Right hindlimb (tissue), 1 donor: Measurements from ENCODE around the gene SNRPF.
"Not testable (repeated sequence)": the region's sequence is repeated elsewhere in the genome, so short reads cannot be mapped to it uniquely, and the experiment has no call there.

Experiments
- DNase-seq: peaks from one replicate; pipeline ENCODE4 v3.0.0-alpha.2; 2018

SNRPF gene

GRCh38 chr12:95858451-95859343, at the start of gene SNRPF:
Gene SNRPF, plus strand, starts transcription at chr12:95858952. Its CDS starts 122 bp downstream, at chr12:95859074.
- peak; percentile 97 for DNase-seq

DNA sequence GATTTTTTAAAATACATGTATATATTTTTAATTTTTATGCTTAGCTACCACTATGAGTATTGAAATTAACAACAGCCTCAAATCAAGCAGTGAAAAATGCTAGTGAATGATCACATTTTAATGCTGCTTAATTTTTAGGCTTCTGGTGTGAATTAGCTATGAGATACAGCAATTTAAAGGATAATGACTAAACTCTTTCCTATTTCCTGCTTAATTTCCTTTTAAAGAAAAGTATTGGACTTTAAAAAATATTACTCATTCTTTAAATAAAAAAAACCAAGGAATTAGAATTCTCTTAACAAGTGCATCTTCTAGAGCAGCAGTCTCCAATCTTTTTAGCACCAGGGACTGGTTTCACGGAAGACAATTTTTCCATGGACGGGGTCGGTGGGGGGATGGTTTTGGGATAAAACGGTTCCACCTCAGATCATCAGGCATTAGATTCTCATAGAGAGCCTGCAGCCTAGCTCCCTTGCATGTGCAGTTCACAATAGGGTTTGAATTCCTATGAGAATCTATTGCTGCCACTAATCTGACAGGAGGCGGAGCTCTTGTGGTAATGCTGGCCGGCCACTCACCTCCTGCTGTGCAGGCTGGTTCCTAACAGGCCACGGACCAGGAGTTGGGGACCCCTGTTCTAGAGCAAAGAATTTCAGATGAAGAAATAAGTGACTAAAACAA, 49.6 kb upstream of the SNRPF start:
- DNase-seq, result no peak

DNA sequence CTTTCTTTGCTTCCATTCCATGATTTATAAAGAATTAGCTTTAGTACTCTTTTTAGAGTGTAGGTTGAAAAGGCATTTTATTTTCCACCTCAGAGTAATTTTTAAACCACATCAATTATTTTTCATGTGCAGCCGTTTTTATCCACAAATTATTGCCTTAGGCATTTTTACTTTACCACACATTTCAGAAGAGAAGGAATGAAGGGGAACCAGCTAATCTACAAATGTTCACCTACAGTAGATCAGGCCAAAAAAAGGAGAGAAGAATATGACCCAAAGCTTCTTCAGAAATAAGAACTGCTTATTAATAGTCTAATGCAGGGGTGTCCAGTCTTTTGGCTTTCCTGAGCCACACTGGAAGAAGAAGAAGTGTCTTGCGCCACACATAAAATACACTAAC, 48.3 kb upstream of the SNRPF start:
- DNase-seq, result no peak

DNA sequence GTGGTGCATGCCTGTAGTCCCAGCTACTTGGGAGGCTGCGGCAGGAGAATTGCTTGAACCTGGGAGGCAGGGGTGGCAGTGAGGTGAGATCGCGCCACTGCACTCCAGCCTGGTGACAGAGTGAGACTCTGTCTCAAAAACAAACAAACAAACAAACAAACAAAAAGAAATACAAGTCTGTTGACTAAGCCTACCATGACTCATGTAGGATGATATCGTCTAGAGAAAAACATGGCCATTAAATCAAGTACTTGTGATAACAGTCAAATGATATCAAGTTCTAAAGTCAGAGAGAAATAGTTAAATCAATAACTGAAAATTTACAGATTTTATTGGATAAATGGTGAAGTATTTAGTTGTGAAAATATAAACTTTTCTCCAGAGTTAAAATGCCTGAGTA, 46.6 kb upstream of the SNRPF start:
- DNase-seq, result not testable (repeated sequence)

DNA sequence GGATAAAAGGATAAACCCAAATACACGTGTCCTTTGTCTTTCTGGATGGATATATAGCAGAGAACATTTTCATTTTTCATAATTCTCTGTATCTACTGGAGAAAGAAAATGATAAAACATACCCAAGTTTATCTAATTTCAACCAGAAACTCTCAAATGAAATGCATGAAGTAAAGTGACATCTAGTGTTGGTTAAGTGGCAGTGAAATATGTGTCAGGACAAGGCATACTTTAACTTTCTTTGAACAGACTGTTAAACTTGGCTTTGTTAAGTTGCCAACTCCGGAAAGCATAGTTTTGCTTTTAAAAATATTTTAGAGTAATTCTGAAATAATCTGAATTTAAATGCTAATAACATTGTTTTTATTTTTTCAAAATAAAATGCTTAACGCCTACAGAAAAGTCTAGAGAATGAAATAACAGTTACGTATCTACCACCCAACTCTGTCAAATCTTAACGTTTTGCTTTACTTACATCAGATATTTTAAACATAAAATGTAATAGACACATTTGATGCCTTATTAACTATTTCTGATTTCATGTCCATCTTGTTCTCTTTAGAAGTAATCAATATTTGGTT, 43.0 kb upstream of the SNRPF start:
- no peak for DNase-seq

GRCh38 chr12:95820096-95820703, 38.6 kb upstream of the SNRPF start:
- DNase-seq, result no peak

DNA sequence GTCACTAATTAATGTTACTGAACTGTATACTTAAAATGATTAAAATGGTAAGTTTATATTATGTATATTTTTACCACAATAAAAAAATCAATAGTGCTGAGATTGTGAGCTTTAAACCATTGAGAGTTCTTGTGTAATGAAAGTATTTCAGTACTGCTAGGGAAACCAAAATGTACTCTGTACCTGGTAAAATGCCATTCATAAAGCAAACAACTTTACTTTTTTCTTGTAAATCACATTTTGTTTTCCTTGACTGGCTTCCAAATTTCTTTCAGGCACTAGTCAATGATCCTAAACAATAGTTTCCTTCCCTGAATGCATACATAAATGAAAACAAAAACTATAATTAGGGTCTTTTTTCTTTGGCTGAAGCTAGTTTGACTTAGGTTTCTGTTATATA, 29.4 kb upstream of the SNRPF start:
- no peak for DNase-seq

DNA sequence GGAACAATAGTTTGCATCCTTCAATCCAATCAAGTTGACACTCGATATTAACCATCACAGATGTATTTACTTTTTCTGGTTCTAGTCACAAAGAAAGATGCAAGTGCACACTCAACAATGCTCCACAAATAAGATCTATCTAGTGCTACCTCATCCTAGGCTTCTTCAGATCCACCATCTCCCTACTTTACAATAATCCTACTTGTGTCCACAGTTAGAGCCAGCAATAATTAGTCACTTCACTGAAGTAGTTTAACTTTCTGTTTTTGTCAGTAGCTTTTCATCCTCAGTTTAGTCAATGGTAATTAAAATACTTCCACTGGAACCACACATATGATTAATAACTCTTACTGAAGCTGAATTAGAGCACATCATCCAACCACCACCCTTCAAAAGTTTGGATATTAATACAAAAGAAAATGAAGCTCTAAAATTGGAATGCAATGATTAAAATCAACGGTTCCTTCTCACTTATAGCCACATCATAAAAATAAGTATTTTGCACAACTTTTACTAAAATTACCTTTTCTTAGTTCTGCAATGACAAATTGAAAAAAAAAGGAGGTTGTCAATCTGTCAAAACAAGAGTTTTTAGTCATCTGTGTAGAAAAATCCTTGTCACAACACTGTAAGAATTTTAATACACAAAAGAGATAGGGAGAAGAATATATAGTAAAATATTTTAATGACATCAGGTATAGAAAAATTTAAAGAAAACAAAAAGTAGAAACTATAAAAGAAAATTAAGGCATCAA, 28.2 kb upstream of the SNRPF start:
- DNase-seq, result no peak

- DNase-seq, result no peak
Measured at GRCh38 chr12:95834572-95834971, 24.2 kb upstream of the SNRPF start.

- no peak for DNase-seq
Measured at GRCh38 chr12:95836185-95836609, 22.6 kb upstream of the SNRPF start.

GRCh38 chr12:95836630-95837239, 22.0 kb upstream of the SNRPF start:
- no peak for DNase-seq

- DNase-seq, result no peak
Measured at GRCh38 chr12:95837240-95838038, 21.3 kb upstream of the SNRPF start.

GRCh38 chr12:95838125-95838524, 20.6 kb upstream of the SNRPF start:
- peak; percentile 33 for DNase-seq

GRCh38 chr12:95842426-95842825, 16.3 kb upstream of the SNRPF start:
- DNase-seq, result not testable (repeated sequence)

DNA sequence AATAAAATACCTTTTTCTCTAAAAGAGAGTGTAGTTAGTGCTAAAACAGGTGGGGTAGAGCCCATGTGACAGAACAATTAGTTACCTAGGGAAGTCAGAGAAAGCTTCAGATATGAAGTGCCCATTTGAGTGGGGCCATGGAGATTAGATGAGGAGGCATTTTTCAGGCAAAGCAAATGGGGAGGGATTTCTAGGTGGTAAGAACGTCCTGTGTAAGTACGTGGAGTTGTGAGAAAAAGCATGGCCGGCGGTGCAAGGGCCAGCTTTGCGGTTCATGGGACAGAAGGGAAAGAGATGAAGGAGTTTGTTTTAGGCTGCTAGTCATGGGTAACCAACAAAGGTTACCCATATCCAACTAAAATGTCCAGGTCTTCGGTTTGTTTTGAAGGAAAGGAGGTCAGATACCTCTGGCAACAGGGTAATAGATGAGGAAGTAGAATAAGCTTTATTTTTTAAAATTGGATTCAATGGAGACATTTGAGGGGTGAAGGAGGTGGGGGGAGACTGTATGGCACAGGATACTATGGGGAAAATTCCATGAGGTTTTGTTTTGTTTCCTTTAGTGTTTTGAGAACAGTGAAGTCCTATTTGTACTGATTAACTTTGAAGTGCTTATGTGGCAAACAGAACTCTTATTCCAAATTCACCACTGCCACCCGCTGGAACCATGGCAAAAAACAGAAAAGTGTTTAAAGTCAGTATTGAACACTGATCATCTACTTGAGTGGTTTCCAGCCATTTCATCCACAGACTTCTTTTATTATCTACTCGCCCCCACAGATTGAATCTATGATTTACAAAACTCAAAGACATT, 10.0 kb upstream of the SNRPF start:
- no peak for DNase-seq

DNA sequence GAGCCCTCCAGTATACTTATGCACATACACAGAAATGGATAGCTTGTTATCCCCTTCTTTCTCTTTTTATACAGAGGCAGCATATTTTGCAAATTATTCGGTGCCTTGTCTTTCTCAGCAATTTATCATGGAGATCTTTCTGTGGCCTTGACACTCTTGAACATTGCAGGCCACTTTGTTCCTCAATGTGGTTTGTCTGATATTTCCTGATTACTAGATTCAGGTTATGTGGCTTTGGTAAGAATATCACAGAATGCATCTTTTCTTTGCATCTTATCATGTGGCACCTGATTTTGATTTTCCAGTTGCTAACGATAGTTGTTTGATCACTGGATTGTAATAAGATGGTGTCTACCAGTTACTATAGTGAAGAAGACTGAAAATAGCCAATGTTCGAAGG, 7.1 kb upstream of the SNRPF start:
- DNase-seq, result no peak

GRCh38 chr12:95852133-95852532, 6.6 kb upstream of the SNRPF start:
- no peak for DNase-seq

DNA sequence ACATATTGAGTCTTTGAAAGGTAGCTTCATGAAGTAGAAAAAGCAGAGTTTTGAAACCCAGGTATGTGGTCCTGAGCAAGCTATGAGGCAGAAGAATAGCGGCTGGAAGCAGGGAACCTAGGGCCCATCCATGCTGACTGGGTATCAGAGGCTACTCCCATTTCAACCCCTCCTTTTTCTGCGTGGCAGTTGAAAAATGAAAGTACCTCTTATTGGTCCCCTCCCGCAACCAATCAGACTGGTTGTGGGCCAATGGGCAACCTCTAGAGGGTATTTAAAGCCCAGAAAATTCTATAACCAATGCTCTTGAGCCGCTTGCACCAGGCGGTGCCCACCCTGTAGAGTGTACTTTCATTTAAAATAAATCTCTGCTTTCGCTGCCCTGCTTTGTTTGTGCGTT, 1.6 kb upstream of the SNRPF start:
- no peak for DNase-seq

DNA sequence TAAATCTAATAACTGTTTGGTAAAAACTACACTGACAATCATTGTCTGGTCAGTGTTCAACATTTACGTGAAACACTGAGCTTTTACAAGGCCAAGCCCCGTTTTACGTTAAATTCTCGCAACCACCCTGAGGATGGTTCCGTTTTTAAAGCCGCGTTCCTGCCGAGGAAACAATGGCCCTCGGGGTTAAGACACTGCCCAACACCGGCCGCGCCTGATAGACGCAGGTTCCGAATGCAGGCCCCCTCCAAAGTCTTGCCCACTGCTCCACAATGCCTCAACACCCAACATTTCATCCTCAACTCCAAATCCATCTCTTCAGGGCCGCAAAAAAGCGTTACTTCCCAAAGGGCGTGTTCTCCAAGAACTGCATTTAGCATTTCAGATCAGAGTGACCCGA, 953 bp upstream of the SNRPF start:
- no peak for DNase-seq

DNA sequence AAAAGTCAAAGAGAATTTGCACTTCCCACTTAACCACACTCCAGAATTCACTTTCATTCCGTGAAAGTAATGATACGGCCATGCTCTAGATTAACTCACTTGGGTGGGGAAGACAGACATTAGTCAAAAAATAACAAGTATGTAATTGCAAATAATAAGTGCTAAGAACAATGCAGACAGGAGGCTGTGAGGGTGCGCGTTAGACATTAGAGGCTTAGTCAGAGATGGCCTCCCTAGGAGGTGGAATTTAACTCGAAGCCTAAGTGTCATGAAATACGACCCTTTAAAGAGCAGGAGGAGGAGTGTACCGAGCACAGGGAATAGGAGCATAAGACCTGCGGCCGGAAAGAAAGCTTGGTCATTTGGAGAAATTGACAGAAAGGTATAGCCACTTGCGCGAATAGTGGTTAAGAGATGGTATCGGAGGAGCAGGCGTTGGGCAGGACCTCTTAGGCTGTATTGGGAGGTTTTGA, 628 bp downstream of the SNRPF start:
- no peak for DNase-seq
